ENCODE data around the gene CEMIP. TPM values are rescaled to one million over a fixed set of nuclear protein-coding genes. Genes with fewer than 3 reads are reported as not detected.

The CEMIP gene
- total and polyA plus RNA-seq, 8 donors: 12.4 to 31.8 (median 27.4) TPM

- peaks cover 0 to 7% of the 10 kb centered on the region in 2 donors for H3K36me3 ChIP-seq
- no peak for ATAC-seq
- no peaks in the 10 kb centered on the region for H3K4me1 ChIP-seq
- no peak for TF ChIP-seq CTCF (IDR thresholded peaks at IDR 0.05)
- no peak overlapping the region for H3K4me3 ChIP-seq
- H3K27ac ChIP-seq: no peak overlapping the region
- no peaks in the 10 kb centered on the region for H3K9me3 ChIP-seq
- intact Hi-C loops (cut with DNase I): no loop called here
- DNase-seq: no peak
- H3K27me3 ChIP-seq: no peaks in the 10 kb centered on the region
These were observed 111.8 kb downstream of the CEMIP start for GRCh38 chr15:80891006-80891405.

- no peaks in the 10 kb centered on the region for H3K27me3 ChIP-seq
- ATAC-seq (no peak), DNase-seq (no peak)
- H3K4me1 ChIP-seq: no peaks in the 10 kb centered on the region
- TF ChIP-seq CTCF (IDR thresholded peaks at IDR 0.05): no peak
- no peak overlapping the region for H3K27ac ChIP-seq
- no peak overlapping the region for H3K4me3 ChIP-seq
- H3K36me3 ChIP-seq: peaks cover 0 to 12% of the 10 kb centered on the region in 2 donors
- intact Hi-C loops (cut with DNase I): no loop called here
- H3K9me3 ChIP-seq: no peaks in the 10 kb centered on the region
These were observed 113.2 kb downstream of the CEMIP start for GRCh38 chr15:80892414-80892813.

GRCh38 chr15:80893777-80894176 is 114.6 kb downstream of the CEMIP start:
- H3K4me3 ChIP-seq: no peak overlapping the region
- no peaks in the 10 kb centered on the region for H3K4me1 ChIP-seq
- no peak overlapping the region for H3K27ac ChIP-seq
- no peaks in the 10 kb centered on the region for H3K27me3 ChIP-seq
- H3K36me3 ChIP-seq: peaks cover 0 to 15% of the 10 kb centered on the region in 2 donors
- H3K9me3 ChIP-seq: no peaks in the 10 kb centered on the region
- ATAC-seq (no peak), DNase-seq (no peak)
- intact Hi-C loops (cut with DNase I): no loop called here
- no peak for TF ChIP-seq CTCF (IDR thresholded peaks at IDR 0.05)

- H3K9me3 ChIP-seq: no peaks in the 10 kb centered on the region
- no peak for TF ChIP-seq CTCF (IDR thresholded peaks at IDR 0.05)
- peaks cover 0 to 28% of the 10 kb centered on the region in 2 donors for H3K36me3 ChIP-seq
- H3K27ac ChIP-seq: no peak overlapping the region
- H3K27me3 ChIP-seq: no peaks in the 10 kb centered on the region
- no peak overlapping the region for H3K4me3 ChIP-seq
- intact Hi-C loops (cut with DNase I): no loop called here
- H3K4me1 ChIP-seq: no peaks in the 10 kb centered on the region
- DNase-seq (no peak), ATAC-seq (no peak)
These were observed 115.9 kb downstream of the CEMIP start for GRCh38 chr15:80895091-80895490.

GRCh38 chr15:80895965-80896364 is 116.8 kb downstream of the CEMIP start:
- ATAC-seq (no peak), DNase-seq (no peak)
- Histone ChIP-seq H3K27me3 (no peaks in the 10 kb centered on the region), H3K4me3 (no peak overlapping the region), H3K27ac (no peak overlapping the region), H3K9me3 (no peaks in the 10 kb centered on the region), H3K36me3 (peaks cover 0 to 28% of the 10 kb centered on the region in 2 donors), H3K4me1 (no peaks in the 10 kb centered on the region)
- no peak for TF ChIP-seq CTCF (IDR thresholded peaks at IDR 0.05)
- intact Hi-C loops (cut with DNase I): no loop called here

All from left lung (tissue), 10 donors.